Effector CD4-positive, alpha-beta T cell (primary cell): ENCODE data around the gene RCHY1.
"Not testable (repeated sequence)": the region's sequence is repeated elsewhere in the genome, so short reads cannot be mapped to it uniquely, and the experiment has no call there.

Experiments
- DNase-seq: peaks from one replicate; pipeline ENCODE4 v3.0.0-alpha.2; 2020

The RCHY1 gene

GRCh38 chr4:75514949-75515612 is 878 bp upstream of the RCHY1 start:
- peak; percentile 11 for DNase-seq

- DNase-seq, result no peak
These were observed 575 bp downstream of the RCHY1 start for GRCh38 chr4:75513526-75514130.

GRCh38 chr4:75512386-75513211 is 1.6 kb downstream of the RCHY1 start:
- no peak for DNase-seq

GRCh38 chr4:75511841-75512240 is 2.4 kb downstream of the RCHY1 start:
- DNase-seq, result no peak

- not testable (repeated sequence) for DNase-seq
These were observed 4.6 kb downstream of the RCHY1 start for GRCh38 chr4:75509592-75509991.

GRCh38 chr4:75505630-75506029 is 8.6 kb downstream of the RCHY1 start:
- no peak for DNase-seq

GRCh38 chr4:75502671-75503070 is 11.5 kb downstream of the RCHY1 start:
- no peak for DNase-seq

- no peak for DNase-seq
These were observed 14.3 kb downstream of the RCHY1 start for GRCh38 chr4:75499900-75500299.

- DNase-seq, result no peak
These were observed 16.2 kb downstream of the RCHY1 start for GRCh38 chr4:75498041-75498440.

- DNase-seq, result no peak
These were observed 17.1 kb downstream of the RCHY1 start for GRCh38 chr4:75497133-75497532.

- no peak for DNase-seq
These were observed 17.8 kb downstream of the RCHY1 start for GRCh38 chr4:75496406-75496805.

- DNase-seq, result no peak
These were observed 18.7 kb downstream of the RCHY1 start for GRCh38 chr4:75495476-75495875.

- no peak for DNase-seq
These were observed 19.6 kb downstream of the RCHY1 start for GRCh38 chr4:75494563-75494962.

GRCh38 chr4:75490155-75490554 is 24.0 kb downstream of the RCHY1 start:
- no peak for DNase-seq

GRCh38 chr4:75484190-75484589 is 30.0 kb downstream of the RCHY1 start:
- no peak for DNase-seq

- no peak for DNase-seq
These were observed 37.0 kb downstream of the RCHY1 start for GRCh38 chr4:75477201-75477600.

GRCh38 chr4:75470738-75471137 is 43.5 kb downstream of the RCHY1 start:
- DNase-seq, result no peak

GRCh38 chr4:75469896-75470295 is 44.3 kb downstream of the RCHY1 start:
- no peak for DNase-seq

- no peak for DNase-seq
These were observed 56.8 kb downstream of the RCHY1 start for GRCh38 chr4:75457365-75457764.

- DNase-seq, result no peak
These were observed 80.1 kb downstream of the RCHY1 start for GRCh38 chr4:75434105-75434504.

GRCh38 chr4:75432683-75433082 is 81.5 kb downstream of the RCHY1 start:
- DNase-seq, result no peak

- no peak for DNase-seq
These were observed 85.0 kb downstream of the RCHY1 start for GRCh38 chr4:75429208-75429607.
